Measurements from ENCODE around the gene NUP160. TPM values are rescaled to one million over a fixed set of nuclear protein-coding genes. Genes with fewer than 3 reads are reported as not detected.
"Not testable (repeated sequence)": the region's sequence is repeated elsewhere in the genome, so short reads cannot be mapped to it uniquely, and the experiment has no call there.

NUP160 gene
- 65.4 and 74.1 TPM in 2 replicates for total RNA-seq (2014; rRNA removed; shearing (Covaris generic))

GRCh38 chr11:47847892-47848699 lies at the start of gene NUP160:
TSS of gene NUP160 (minus strand) at chr11:47848350. CDS start at chr11:47848318, 32 bp downstream.
- Histone ChIP-seq H3K9me3 (replicated peaks) (no peaks in the 10 kb centered on the region), H3K4me3 (peak within 1 kb of the TSS; percentile 89), H3K27ac (peak within 1 kb of the TSS; percentile 90), H3K36me3 (peaks cover 33% of the 10 kb centered on the region), H3K4me1 (peaks cover 12% of the 10 kb centered on the region), H3K27me3 (no peaks in the 10 kb centered on the region)
- peak; percentile 76 to 78 for DNase-seq

- H3K27ac ChIP-seq: no peak overlapping the region
- H3K4me3 ChIP-seq: no peak overlapping the region
- no peaks in the 10 kb centered on the region for H3K36me3 ChIP-seq
- no peak for DNase-seq
- no peaks in the 10 kb centered on the region; the same call in 1 of the 2 replicates for H3K9me3 ChIP-seq (replicated peaks)
- no peaks in the 10 kb centered on the region for H3K27me3 ChIP-seq
- no peaks in the 10 kb centered on the region for H3K4me1 ChIP-seq
Measured at GRCh38 chr11:47896199-47896598, 48.0 kb upstream of the NUP160 start.

GRCh38 chr11:47895035-47895434 lies 46.9 kb upstream of the NUP160 start:
- no peak for DNase-seq
- Histone ChIP-seq H3K36me3 (no peaks in the 10 kb centered on the region), H3K9me3 (replicated peaks) (no peaks in the 10 kb centered on the region; the same call in 1 of the 2 replicates), H3K27me3 (no peaks in the 10 kb centered on the region), H3K4me3 (no peak overlapping the region), H3K4me1 (no peaks in the 10 kb centered on the region), H3K27ac (no peak overlapping the region)

DNA sequence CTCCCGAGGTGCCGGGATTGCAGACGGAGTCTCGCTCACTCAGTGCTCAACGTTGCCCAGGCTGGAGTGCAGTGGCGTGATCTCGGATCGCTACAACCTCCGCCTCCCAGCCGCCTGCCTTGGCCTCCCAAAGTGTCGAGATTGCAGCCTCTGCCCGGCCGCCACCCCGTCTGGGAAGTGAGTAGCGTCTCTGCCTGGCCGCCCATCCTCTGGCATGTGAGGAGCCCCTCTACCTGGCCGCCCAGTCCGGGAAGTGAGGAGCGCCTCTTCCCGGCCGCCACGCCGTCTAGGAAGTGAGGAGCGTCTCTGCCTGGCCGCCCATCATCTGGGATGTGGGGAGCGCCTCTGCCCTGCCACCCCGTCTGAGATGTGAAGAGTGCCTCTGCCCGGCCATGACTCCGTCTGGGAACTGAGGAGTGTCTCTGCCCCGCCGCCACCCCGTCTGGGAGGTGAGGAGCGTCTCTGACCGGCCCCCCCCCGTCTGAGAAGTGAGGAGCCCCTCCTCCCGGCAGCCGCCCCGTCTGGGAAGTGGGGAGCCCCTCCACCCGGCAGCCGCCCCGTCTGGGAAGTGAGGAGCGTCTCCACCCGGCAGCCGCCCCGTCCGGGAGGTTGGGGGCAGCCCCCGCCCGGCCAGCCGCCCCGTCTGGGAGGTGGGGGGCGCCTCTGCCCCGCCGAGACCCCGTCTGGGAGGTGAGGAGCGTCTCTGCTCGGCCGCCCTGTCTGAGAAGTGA lies 44.6 kb upstream of the NUP160 start:
- H3K9me3 ChIP-seq (replicated peaks); H3K4me3 ChIP-seq; H3K27me3 ChIP-seq; H3K27ac ChIP-seq; DNase-seq; H3K4me1 ChIP-seq; H3K36me3 ChIP-seq: not testable (repeated sequence)

DNA sequence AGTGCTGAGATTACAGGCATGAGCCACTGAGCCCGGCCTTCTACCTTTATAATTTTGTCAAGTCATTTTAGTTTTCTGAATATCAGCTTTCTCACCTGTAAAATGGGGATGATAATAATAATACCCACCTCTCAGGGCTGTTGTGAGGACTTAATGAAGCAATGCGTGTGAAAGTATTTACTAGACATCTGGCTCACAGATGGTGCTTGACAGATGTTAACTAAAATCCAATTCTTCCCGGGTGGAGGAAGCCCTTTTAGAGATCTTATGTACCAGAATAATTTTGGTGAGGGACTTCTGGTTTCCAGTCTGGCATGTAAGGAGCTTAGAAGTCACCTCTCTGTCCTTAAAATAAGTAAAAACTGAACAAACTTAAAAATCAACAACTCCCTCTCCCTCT lies 43.7 kb upstream of the NUP160 start:
- H3K4me3 ChIP-seq: no peak overlapping the region
- no peaks in the 10 kb centered on the region; the same call in 1 of the 2 replicates for H3K9me3 ChIP-seq (replicated peaks)

DNA sequence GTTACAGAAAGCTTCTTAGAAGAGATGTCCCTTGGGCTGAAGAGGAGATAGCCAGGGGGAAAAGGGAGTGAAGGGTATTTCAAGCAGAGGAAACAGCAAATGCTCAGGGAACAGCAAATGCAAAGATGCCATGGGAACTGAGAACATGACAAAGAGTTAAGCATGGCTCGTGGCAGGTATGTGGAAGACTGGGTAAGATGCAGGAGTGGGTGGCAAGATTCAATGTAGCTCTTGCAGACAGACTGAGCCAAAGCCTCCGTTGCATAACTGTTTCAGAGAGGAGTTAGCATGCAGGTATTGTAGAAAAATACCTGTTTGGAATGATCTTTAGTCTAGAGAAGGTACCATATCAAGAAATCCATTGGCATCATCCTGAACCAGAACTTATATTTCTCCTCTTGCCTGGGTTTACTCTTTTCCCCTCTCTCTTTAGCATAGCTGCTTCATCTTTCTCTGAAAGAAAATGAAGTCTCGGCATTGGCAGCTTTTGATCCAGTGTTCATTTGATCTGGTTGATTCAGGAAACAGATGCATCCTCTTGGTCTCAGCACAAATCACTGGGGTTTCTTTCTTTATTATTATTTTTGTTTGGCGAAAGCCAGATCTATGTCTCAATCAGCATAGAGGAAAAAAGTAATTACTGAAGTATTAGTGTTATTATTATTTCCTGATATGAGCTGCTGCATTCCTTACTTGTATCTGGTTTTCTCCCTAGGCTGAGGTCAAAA lies 41.7 kb upstream of the NUP160 start:
- no peaks in the 10 kb centered on the region for H3K9me3 ChIP-seq (replicated peaks)
- no peaks in the 10 kb centered on the region for H3K27me3 ChIP-seq
- H3K36me3 ChIP-seq: no peaks in the 10 kb centered on the region
- no peak overlapping the region for H3K4me3 ChIP-seq
- H3K27ac ChIP-seq: no peak overlapping the region
- no peak for DNase-seq
- H3K4me1 ChIP-seq: no peaks in the 10 kb centered on the region

More for the DNA sequence above, 43.7 kb upstream of the NUP160 start:
- Histone ChIP-seq H3K36me3 (no peaks in the 10 kb centered on the region), H3K27ac (no peak overlapping the region), H3K4me1 (no peaks in the 10 kb centered on the region), H3K27me3 (no peaks in the 10 kb centered on the region)
- no peak for DNase-seq

- Histone ChIP-seq H3K27ac (no peak overlapping the region), H3K36me3 (no peaks in the 10 kb centered on the region), H3K4me1 (no peaks in the 10 kb centered on the region), H3K4me3 (no peak overlapping the region), H3K27me3 (no peaks in the 10 kb centered on the region), H3K9me3 (replicated peaks) (no peaks in the 10 kb centered on the region)
- no peak for DNase-seq
Measured at GRCh38 chr11:47887910-47888569, 39.9 kb upstream of the NUP160 start.

- Histone ChIP-seq H3K4me3 (no peak overlapping the region), H3K9me3 (replicated peaks) (no peaks in the 10 kb centered on the region), H3K27me3 (no peaks in the 10 kb centered on the region), H3K4me1 (0 out of 2 replicates have a peak, but pooled peaks cover 3% of the 10 kb centered on the region), H3K36me3 (no peaks in the 10 kb centered on the region), H3K27ac (no peak overlapping the region)
- DNase-seq: no peak
Measured at GRCh38 chr11:47886096-47886495, 37.9 kb upstream of the NUP160 start.

- H3K4me1 ChIP-seq; H3K27me3 ChIP-seq; DNase-seq; H3K9me3 ChIP-seq (replicated peaks); H3K27ac ChIP-seq; H3K36me3 ChIP-seq; H3K4me3 ChIP-seq: not testable (repeated sequence)
Measured at GRCh38 chr11:47882437-47882836, 34.3 kb upstream of the NUP160 start.

DNA sequence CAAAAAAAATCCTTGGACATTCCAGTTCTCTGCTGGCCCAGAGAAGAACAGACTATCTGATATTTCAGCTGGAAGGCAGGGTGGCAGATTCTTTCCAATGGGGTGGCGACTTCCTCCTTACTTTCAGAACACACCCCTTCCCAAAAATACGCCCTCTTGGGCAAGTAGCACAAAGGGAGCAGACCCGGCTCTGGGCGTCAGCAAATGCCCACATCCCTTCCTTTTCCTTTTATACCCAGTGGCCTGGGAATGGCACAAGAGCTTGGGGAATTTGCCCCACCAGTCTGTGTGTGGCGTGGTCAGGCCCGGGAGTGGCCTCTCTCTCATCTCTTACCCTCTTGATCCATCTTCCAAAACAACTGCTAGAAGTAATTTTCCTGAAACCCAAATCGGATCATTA lies 33.0 kb upstream of the NUP160 start:
- Histone ChIP-seq H3K4me1 (0 out of 2 replicates have a peak, but pooled peaks cover 3% of the 10 kb centered on the region), H3K9me3 (replicated peaks) (peaks cover 8% of the 10 kb centered on the region; the same call in 1 of the 2 replicates), H3K27ac (no peak overlapping the region), H3K27me3 (no peaks in the 10 kb centered on the region), H3K36me3 (no peaks in the 10 kb centered on the region), H3K4me3 (no peak overlapping the region)
- DNase-seq: peak; percentile 10 to 56

- Histone ChIP-seq H3K4me3 (no peak overlapping the region), H3K27me3 (no peaks in the 10 kb centered on the region), H3K36me3 (no peaks in the 10 kb centered on the region), H3K27ac (no peak overlapping the region), H3K4me1 (0 out of 2 replicates have a peak, but pooled peaks cover 3% of the 10 kb centered on the region), H3K9me3 (replicated peaks) (peaks cover 21% of the 10 kb centered on the region)
- DNase-seq: no peak
Measured at GRCh38 chr11:47879259-47880158, 31.4 kb upstream of the NUP160 start.

GRCh38 chr11:47875858-47876257 lies 27.7 kb upstream of the NUP160 start:
- not testable (repeated sequence) for H3K4me1 ChIP-seq, H3K27me3 ChIP-seq, H3K27ac ChIP-seq, H3K36me3 ChIP-seq, H3K4me3 ChIP-seq
- DNase-seq: peak; percentile 24
- H3K9me3 ChIP-seq (replicated peaks): peaks cover 21% of the 10 kb centered on the region

- H3K27me3 ChIP-seq: no peaks in the 10 kb centered on the region
- peaks cover 8% of the 10 kb centered on the region for H3K9me3 ChIP-seq (replicated peaks)
- no peaks in the 10 kb centered on the region for H3K4me1 ChIP-seq
- no peak overlapping the region for H3K4me3 ChIP-seq
- H3K27ac ChIP-seq: no peak overlapping the region
- no peaks in the 10 kb centered on the region for H3K36me3 ChIP-seq
- no peak for DNase-seq
Measured at GRCh38 chr11:47870404-47870803, 22.3 kb upstream of the NUP160 start.

All from SJCRH30 (cell line).